ENCODE data around the gene CRTAP.

GRCh38 chr3:33187368-33187634 lies 73.5 kb downstream of the CRTAP start:
- TF ChIP-seq CTCF (conservative IDR thresholded peaks at IDR 0.05; ENCODE audit: low read length) (no peak), EZH2phosphoT487 (IDR thresholded peaks at IDR 0.05; ENCODE audit: borderline replicate concordance) (no peak)
